WI38 (cell line): ENCODE results near the gene TMEM259.
"Not testable (repeated sequence)": the region's sequence is repeated elsewhere in the genome, so short reads cannot be mapped to it uniquely, and the experiment has no call there.

Source experiments
- H3K4me3 ChIP-seq: 2 replicates; pipeline ENCODE4 v1.5.1; 2011; ENCODE audit warnings: low read depth, mild to moderate bottlenecking, control low read depth, low read length
- TF ChIP-seq, protein P1 (sequence below): IDR thresholded peaks from 2 replicates; pipeline ENCODE4 v1.5.1; 2012; ENCODE audit warnings: low read depth, mild to moderate bottlenecking, control low read depth, low read length

Gene TMEM259

DNA sequence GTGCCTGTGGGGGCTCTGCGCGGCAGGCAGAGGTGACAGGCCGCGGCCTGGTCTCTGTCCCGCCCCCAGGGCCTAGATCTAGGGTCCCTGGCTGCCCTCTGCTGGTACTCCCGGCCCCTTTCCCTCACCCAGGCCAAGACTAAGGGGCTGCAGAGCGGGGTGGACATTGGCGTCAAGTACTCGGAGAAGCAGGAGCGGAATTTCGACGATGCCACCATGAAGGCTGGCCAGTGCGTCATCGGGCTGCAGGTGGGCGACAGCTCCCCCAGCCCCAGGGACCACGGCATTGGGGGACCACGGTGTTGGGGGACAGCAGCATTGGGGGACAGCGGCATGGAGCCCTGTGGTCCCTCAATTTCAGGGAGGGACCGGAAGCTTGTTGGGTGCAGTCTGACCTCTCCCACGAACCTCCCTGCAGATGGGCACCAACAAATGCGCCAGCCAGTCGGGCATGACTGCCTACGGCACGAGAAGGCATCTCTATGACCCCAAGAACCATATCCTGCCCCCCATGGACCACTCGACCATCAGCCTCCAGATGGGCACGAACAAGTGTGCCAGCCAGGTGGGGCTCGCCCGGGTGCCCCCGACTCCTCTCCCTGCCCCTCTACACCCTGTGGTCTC, 15.2 kb upstream of the TMEM259 start:
- TF ChIP-seq, protein P1, sequence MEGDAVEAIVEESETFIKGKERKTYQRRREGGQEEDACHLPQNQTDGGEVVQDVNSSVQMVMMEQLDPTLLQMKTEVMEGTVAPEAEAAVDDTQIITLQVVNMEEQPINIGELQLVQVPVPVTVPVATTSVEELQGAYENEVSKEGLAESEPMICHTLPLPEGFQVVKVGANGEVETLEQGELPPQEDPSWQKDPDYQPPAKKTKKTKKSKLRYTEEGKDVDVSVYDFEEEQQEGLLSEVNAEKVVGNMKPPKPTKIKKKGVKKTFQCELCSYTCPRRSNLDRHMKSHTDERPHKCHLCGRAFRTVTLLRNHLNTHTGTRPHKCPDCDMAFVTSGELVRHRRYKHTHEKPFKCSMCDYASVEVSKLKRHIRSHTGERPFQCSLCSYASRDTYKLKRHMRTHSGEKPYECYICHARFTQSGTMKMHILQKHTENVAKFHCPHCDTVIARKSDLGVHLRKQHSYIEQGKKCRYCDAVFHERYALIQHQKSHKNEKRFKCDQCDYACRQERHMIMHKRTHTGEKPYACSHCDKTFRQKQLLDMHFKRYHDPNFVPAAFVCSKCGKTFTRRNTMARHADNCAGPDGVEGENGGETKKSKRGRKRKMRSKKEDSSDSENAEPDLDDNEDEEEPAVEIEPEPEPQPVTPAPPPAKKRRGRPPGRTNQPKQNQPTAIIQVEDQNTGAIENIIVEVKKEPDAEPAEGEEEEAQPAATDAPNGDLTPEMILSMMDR: no peak
- H3K4me3 ChIP-seq: no peak overlapping the region

DNA sequence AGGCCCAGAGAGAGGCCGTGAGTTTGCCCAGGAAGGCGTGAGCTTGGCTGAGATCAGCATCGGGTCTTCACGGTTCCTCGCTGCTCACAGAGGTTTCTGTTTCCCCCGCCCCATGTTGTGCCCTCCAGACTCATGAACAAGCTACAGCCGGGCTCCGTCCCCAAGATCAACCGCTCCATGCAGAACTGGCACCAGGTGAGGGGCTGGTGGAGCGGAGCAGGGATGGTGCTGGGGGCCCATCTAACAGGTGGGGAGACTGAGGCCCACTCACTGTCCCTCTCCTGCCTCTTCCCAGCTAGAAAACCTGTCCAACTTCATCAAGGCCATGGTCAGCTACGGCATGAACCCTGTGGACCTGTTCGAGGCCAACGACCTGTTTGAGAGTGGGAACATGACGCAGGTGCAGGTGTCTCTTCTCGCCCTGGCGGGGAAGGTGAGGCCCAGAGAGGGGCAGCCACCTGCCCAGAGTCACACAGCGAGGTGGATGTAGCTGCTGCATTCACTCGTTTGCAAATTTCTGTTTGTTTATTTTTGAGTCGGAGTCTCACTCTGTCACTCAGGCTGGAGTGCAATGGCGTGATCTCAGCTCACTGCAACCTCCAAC, 11.4 kb upstream of the TMEM259 start:
- TF ChIP-seq, protein P1: no peak
- no peak overlapping the region for H3K4me3 ChIP-seq

- TF ChIP-seq, protein P1: no peak
- H3K4me3 ChIP-seq: peak overlapping the region; percentile 100
Observed at GRCh38 chr19:1028062-1028926, 7.4 kb upstream of the TMEM259 start.

DNA sequence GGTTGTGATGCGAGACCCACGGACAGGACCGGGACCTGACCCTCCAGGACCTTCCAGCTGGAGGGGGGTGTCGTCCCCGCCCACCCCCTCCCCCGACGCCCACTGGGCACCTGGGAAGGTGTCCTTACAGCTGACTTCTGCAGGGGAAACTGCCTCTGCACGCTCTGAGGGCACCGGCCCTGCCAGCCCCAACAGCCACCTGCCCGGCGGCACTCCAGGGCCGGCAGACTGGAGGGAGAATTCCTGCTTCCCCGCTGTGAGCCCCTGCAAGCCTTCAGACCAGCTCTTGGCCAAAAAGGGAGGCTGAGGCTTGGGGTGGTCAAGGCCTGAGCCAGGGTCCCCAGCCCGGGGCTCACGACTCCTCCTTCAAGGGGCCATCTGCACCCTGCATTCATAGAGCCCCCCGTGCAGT, 6.7 kb upstream of the TMEM259 start:
- peak overlapping the region; percentile 100 for H3K4me3 ChIP-seq
- TF ChIP-seq, protein P1: no peak

DNA sequence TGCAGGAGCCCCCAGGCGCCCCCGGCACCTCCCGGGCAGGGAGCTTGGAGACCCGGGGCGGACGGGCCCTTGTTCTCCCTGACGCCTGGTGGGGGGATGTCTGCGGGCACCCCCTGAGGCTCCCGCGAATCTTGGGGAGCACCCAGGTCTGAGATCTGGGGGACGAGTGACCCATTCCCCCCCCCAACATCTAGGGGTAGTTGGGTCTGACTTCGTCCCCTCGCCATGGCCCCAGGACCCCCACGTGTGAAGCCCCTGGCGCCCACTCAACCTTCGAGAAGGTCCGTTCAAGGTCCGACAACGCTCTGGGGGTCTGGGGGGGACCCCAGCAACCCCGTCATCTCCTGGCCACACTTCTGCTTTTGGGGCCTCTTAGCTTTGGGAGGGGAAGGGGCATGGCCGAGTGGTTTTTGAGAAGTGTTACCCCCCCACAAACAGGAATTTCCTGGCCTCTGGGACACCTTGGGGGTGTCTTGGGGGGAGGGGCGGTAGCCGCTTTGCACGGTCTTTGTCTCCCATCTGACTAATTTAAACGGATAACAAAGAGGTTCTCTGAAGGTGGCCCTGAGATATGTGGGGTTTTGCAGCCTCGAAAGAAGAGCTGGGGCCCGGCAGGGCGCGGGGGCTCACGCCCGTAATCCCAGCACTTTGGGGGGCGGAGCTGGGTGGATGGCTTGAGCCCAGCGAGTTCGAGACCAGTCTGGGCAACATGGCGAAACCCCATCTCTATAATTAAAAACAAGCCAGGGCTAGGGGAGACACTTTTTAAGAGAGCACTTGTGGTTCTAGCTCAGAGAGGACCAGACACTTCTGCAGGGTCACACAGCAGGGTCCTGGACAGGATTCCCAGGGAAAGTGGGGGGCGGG, 6.1 kb upstream of the TMEM259 start:
- TF ChIP-seq, protein P1: no peak
- H3K4me3 ChIP-seq: peak overlapping the region; percentile 100

- H3K4me3 ChIP-seq: peak within 1 kb of the TSS; percentile 100
- TF ChIP-seq, protein P1: no peak
Observed at GRCh38 chr19:1025960-1026782, 5.2 kb upstream of the TMEM259 start, which contains the start of gene CNN2. CNN2 (plus strand) TSS chr19:1026608; CDS start chr19:1026662, 54 bp downstream.

- H3K4me3 ChIP-seq: not testable (repeated sequence)
Observed at GRCh38 chr19:1025080-1025479, 4.2 kb upstream of the TMEM259 start.

DNA sequence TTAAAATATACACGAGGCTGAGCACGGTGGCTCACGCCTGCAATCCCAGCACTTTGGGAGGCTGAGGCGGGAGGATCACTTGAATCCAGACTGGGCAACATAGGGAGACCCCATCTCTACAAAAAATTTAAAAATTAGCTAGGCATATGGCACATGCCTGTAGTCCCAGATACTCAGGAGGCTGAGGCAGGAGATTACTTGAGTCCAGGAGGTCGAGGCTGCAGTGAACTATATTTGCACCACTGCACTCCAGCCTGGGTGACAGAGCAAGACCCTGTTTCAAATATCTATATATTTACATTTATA, 2.9 kb upstream of the TMEM259 start:
- H3K4me3 ChIP-seq: not testable (repeated sequence)
